ENCODE measurements around the gene RBM28.

RBM28 gene

DNA sequence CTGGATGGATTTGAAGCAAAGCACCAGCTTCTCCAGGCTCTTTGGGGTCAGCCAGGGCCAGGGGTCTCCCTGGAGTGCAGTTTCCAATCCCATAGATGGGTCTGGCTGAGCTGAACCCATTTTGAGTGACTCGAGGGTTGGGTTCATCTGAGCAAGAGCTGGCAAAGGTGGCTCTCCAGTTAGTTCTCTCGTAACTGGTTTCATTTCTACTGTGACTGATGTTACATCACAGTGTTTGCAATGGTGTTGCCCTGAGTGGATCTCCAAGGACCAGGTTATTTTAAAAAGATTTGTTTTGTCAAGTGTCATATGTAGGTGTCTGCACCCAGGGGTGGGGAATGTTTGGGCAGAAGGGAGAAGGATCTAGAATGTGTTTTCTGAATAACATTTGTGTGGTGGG is 88.4 kb downstream of the RBM28 start:
- peak; percentile 51 for DNase-seq

- no peak for DNase-seq
These were observed 89.2 kb downstream of the RBM28 start for GRCh38 chr7:128254470-128254869.

DNA sequence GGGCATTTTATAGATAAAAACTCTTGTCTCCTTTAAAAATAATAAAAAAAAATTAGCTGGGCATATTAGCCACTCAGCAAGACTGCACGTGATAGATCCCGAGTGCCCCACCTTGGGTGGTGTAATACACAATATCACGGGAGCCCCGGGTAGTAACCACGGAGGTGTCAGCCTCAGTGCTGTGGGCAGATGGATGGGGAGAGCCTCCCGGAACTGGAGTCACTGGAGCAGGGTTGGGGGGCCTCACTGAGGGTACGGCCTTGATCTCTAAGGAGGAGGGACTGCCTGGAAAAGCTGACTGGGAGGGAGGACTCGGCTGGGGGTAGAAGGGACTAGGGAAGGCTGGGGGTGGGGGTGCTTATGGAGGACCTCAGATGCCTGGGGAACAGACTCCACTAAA is 90.0 kb downstream of the RBM28 start:
- no peak for DNase-seq

DNA sequence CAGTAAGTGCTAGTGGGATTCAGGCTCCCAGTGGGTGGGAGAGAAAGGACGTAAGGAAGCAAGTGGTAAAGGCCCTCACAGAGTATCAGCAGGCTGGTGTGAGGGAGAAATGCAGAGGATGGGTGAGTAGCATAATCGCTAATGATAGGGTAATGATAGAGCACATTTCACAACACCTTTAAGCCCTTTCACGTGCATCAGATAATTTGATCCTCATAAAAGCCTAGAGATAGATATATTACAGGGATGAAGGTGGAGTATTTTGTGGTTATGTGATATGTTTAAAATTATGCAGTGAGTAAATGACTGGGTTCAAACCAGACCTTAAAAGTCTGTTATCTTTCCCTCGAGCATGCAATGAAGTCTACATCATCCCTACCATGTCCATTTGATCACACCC is 92.4 kb downstream of the RBM28 start:
- no peak for DNase-seq
